K562 (cell line): ENCODE data around the gene CSF2. TPM values are rescaled to one million over a fixed set of nuclear protein-coding genes. Genes with fewer than 3 reads are reported as not detected.

Experiments used
- CBFB ChIP-seq: sonication (generic); formaldehyde crosslinking; IDR thresholded peaks from 2 replicates; pipeline ENCODE4 v1.4.0; 2020; ENCODE audit warnings: mild to moderate bottlenecking, missing genetic modification reagents
- CBX8 ChIP-seq: fragments of 200-600 bp; sonication (generic); IDR thresholded peaks from 2 replicates; pipeline ENCODE4 v1.6.1; 2012; ENCODE audit warnings: borderline replicate concordance, mixed run types, low read depth, mild to moderate bottlenecking, moderate library complexity, mixed read lengths, low read length, control low read depth, inconsistent platforms; ENCODE audit not compliant: poor library complexity, severe bottlenecking; ENCODE audit errors: extremely low read depth
- JUNB ChIP-seq: fragments of 450-650 bp; formaldehyde crosslinking; conservative IDR thresholded peaks from 2 replicates; pipeline ENCODE4 v1.4.0; 2020; ENCODE audit warnings: mild to moderate bottlenecking
- KAT7 ChIP-seq: sonication (generic); formaldehyde crosslinking; IDR thresholded peaks from 2 replicates; pipeline ENCODE4 v1.8.0; 2022; ENCODE audit warnings: missing genetic modification reagents, mild to moderate bottlenecking, borderline replicate concordance
- MNT ChIP-seq, 2 experiments: fragments of 450-650 bp; conservative IDR thresholded peaks; 2 replicates each; pipeline ENCODE4 v1.6.1; 2017; ENCODE audit warnings: mild to moderate bottlenecking in 2 of 2, moderate library complexity in 2 of 2
- NFRKB ChIP-seq: fragments of 450-650 bp; IDR thresholded peaks from 2 replicates; pipeline ENCODE4 v1.6.1; 2016; ENCODE audit warnings: low read depth
- POLR3A ChIP-seq: IDR thresholded peaks from 2 replicates; pipeline ENCODE4 v1.6.1; 2011; ENCODE audit warnings: borderline replicate concordance, mild to moderate bottlenecking, moderate library complexity; ENCODE audit not compliant: insufficient read length, insufficient read depth; ENCODE audit errors: extremely low read depth
- SOX6 ChIP-seq: fragments of 450-650 bp; IDR thresholded peaks from 2 replicates; pipeline ENCODE4 v1.6.1; 2014; ENCODE audit warnings: mild to moderate bottlenecking
- STAT5B ChIP-seq: fragments of 250-450 bp; sonication (Bioruptor Pico); IDR thresholded peaks from 2 replicates; pipeline ENCODE4 v1.8.0; 2021; ENCODE audit warnings: mild to moderate bottlenecking, inconsistent platforms
- SUPT5H ChIP-seq: fragments of 450-650 bp; IDR thresholded peaks from 2 replicates; pipeline ENCODE4 v1.6.1; 2016
- ZNF175 ChIP-seq: fragments of 200-800 bp; sonication (Bioruptor generic); IDR thresholded peaks from 2 replicates; pipeline ENCODE4 v1.6.1; 2016; ENCODE audit warnings: low read depth, mild to moderate bottlenecking, missing genetic modification characterization, missing compliant biosample characterization
- ZNF41 ChIP-seq: fragments of 250-450 bp; sonication (Bioruptor Pico); conservative IDR thresholded peaks from 2 replicates; pipeline ENCODE4 v1.4.0; 2020; ENCODE audit warnings: mild to moderate bottlenecking
- ZNF551 ChIP-seq: fragments of 250-450 bp; sonication (Bioruptor Pico); IDR thresholded peaks from 2 replicates; pipeline ENCODE4 v1.5.0; 2021; ENCODE audit warnings: mild to moderate bottlenecking, moderate library complexity
- polyA plus RNA-seq, 8 experiments: library from polyadenylated mRNA; depleted of rRNA in 4 of 8; stranded (reverse) in 5 of 8; unstranded in 3 of 8; fragments of >200 nt; fragmentation: Nextera tagmentation in 2 of 8; fragmentation: Illumina TruSeq in 1 of 8; extraction: Ambion mirVana in 2 of 8; extraction: Trizol in 1 of 8; gene quantifications; 2 replicates each; pipeline versions ENCODE4 v1.2.1 to v1.2.3, GENCODE V29; 2011 to 2014; ENCODE audit warnings: inconsistent platforms in 1 of 8, missing spikeins in 1 of 8
- total RNA-seq, 7 experiments: library from RNA; depleted of rRNA in 6 of 7; stranded (reverse); fragments of >200 nt in 6 of 7; fragmentation: Illumina TruSeq in 2 of 7; extraction: Trizol in 2 of 7; gene quantifications; 2 replicates each; pipeline versions ENCODE4 v1.2.1 to v1.2.3, GENCODE V29; 2011 to 2021; ENCODE audit warnings: low replicate concordance in 1 of 7
- TF ChIP-seq, protein P1 (sequence below): fragments of 200-800 bp; sonication (Bioruptor generic); IDR thresholded peaks from 2 replicates; pipeline ENCODE4 v1.6.1; 2016; ENCODE audit warnings: missing genetic modification characterization, missing compliant biosample characterization
- TF ChIP-seq, protein P2 (sequence below): fragments of 250-450 bp; sonication (Bioruptor Pico); IDR thresholded peaks from 2 replicates; pipeline ENCODE4 v1.5.0; 2021
- TF ChIP-seq, protein P3 (sequence below), 3 experiments: fragments of 200-800 bp in 1 of 3; sonication (Bioruptor generic) in 1 of 3; sonication (generic) in 1 of 3; formaldehyde crosslinking in 1 of 3; IDR thresholded peaks; 2 replicates each; pipeline versions ENCODE4 v1.6.1 to v1.8.0; 2016 to 2022; ENCODE audit warnings: mild to moderate bottlenecking in 2 of 3, missing compliant biosample characterization in 2 of 3, missing genetic modification characterization in 2 of 3, missing genetic modification reagents in 1 of 3
- TF ChIP-seq, protein P4 (sequence below): fragments of 450-650 bp; conservative IDR thresholded peaks from 2 replicates; pipeline ENCODE4 v1.6.1; 2016; ENCODE audit warnings: missing genetic modification characterization, low read depth, mild to moderate bottlenecking, missing compliant biosample characterization, moderate library complexity

CSF2 gene
- total and polyA plus RNA-seq, 9 of the 15 experiments (the other 6 are each of a cell fraction or from before 2014, with no cell fraction given), result 0.25 to 0.29 TPM; not detected in 7

DNA sequence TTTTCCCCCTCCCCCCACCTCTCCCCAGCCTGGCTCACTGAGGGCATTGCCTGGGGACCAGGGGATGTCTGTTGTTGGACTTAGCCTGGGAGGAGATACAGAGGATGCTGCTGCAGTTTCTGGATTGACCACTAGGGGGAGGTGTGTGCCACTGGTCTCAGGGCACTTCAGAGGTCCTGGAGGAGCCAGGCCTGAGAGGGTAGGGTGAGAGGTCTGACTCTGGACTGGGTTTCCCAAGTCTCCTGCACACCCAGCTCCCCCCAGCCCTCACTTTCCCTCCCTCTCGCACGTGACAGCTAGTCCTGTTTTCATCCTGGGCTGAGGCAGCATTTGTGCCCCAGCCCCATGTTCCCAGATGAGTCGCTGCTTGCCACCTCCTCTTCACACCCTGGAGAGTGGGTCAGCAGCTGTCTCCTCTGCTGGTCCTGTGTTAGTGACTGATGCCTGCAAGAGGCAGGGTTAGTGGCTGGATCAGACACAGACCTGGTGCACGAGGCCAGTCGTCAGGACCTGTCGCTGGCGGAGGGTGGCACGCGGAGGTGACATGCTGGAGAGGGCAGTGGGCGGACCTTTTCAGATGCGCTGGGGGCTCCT is 8.8 kb upstream of the CSF2 start (continued):
- TF ChIP-seq NFRKB (no peak), KAT7 (CRISPR knock-in tag) (no peak), STAT5B (CRISPR knock-in tag) (no peak), ZNF41 (no peak), CBFB (0 out of 2 replicates have a peak, but pooled peaks have one; percentile 70), ZNF551 (CRISPR knock-in tag) (no peak), JUNB (CRISPR knock-in tag) (no peak), SUPT5H (no peak), ZNF175 (CRISPR knock-in tag) (no peak), CBX8 (no peak), MNT (conservative IDR thresholded peaks at IDR 0.05) (no peak), SOX6 (no peak), POLR3A (no peak)
- TF ChIP-seq, protein P1, sequence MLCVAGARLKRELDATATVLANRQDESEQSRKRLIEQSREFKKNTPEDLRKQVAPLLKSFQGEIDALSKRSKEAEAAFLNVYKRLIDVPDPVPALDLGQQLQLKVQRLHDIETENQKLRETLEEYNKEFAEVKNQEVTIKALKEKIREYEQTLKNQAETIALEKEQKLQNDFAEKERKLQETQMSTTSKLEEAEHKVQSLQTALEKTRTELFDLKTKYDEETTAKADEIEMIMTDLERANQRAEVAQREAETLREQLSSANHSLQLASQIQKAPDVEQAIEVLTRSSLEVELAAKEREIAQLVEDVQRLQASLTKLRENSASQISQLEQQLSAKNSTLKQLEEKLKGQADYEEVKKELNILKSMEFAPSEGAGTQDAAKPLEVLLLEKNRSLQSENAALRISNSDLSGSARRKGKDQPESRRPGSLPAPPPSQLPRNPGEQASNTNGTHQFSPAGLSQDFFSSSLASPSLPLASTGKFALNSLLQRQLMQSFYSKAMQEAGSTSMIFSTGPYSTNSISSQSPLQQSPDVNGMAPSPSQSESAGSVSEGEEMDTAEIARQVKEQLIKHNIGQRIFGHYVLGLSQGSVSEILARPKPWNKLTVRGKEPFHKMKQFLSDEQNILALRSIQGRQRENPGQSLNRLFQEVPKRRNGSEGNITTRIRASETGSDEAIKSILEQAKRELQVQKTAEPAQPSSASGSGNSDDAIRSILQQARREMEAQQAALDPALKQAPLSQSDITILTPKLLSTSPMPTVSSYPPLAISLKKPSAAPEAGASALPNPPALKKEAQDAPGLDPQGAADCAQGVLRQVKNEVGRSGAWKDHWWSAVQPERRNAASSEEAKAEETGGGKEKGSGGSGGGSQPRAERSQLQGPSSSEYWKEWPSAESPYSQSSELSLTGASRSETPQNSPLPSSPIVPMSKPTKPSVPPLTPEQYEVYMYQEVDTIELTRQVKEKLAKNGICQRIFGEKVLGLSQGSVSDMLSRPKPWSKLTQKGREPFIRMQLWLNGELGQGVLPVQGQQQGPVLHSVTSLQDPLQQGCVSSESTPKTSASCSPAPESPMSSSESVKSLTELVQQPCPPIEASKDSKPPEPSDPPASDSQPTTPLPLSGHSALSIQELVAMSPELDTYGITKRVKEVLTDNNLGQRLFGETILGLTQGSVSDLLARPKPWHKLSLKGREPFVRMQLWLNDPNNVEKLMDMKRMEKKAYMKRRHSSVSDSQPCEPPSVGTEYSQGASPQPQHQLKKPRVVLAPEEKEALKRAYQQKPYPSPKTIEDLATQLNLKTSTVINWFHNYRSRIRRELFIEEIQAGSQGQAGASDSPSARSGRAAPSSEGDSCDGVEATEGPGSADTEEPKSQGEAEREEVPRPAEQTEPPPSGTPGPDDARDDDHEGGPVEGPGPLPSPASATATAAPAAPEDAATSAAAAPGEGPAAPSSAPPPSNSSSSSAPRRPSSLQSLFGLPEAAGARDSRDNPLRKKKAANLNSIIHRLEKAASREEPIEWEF (CRISPR knock-in tag), result no peak
- TF ChIP-seq, protein P2, sequence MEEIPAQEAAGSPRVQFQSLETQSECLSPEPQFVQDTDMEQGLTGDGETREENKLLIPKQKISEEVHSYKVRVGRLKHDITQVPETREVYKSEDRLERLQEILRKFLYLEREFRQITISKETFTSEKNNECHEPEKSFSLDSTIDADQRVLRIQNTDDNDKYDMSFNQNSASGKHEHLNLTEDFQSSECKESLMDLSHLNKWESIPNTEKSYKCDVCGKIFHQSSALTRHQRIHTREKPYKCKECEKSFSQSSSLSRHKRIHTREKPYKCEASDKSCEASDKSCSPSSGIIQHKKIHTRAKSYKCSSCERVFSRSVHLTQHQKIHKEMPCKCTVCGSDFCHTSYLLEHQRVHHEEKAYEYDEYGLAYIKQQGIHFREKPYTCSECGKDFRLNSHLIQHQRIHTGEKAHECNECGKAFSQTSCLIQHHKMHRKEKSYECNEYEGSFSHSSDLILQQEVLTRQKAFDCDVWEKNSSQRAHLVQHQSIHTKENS (CRISPR knock-in tag), result no peak
- TF ChIP-seq, protein P3, sequence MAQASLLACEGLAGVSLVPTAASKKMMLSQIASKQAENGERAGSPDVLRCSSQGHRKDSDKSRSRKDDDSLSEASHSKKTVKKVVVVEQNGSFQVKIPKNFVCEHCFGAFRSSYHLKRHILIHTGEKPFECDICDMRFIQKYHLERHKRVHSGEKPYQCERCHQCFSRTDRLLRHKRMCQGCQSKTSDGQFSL (CRISPR knock-in tag; IDR thresholded peaks at IDR 0.05), result no peak
- TF ChIP-seq, protein P3 (tag; IDR thresholded peaks at IDR 0.05), result no peak
- TF ChIP-seq, protein P4, sequence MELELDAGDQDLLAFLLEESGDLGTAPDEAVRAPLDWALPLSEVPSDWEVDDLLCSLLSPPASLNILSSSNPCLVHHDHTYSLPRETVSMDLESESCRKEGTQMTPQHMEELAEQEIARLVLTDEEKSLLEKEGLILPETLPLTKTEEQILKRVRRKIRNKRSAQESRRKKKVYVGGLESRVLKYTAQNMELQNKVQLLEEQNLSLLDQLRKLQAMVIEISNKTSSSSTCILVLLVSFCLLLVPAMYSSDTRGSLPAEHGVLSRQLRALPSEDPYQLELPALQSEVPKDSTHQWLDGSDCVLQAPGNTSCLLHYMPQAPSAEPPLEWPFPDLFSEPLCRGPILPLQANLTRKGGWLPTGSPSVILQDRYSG (tag), result no peak
